Measurements from ENCODE around the gene TOR4A. TPM values are rescaled to one million over a fixed set of nuclear protein-coding genes. Genes with fewer than 3 reads are reported as not detected.
"Not testable (repeated sequence)": the region's sequence is repeated elsewhere in the genome, so short reads cannot be mapped to it uniquely, and the experiment has no call there.

TOR4A gene
- total RNA-seq, 2 experiments from 2014 or later = 0.67 to 0.80 TPM

- Mint-ChIP-seq H3K36me3 (ENCODE audit: low read depth) (peaks cover 6% of the 10 kb centered on the region), H3K27ac (no peak overlapping the region), H3K4me3 (no peak overlapping the region), H3K9me3 (no peaks in the 10 kb centered on the region), H3K27me3 (peaks cover 6% of the 10 kb centered on the region), H3K4me1 (ENCODE audit: low read depth) (peaks cover 10% of the 10 kb centered on the region)
- no peak for TF ChIP-seq CTCF (IDR thresholded peaks at IDR 0.05)
- Histone ChIP-seq H3K27ac (ENCODE audit: low read depth in 1 of 2, low read length in 2 of 2) (no peak overlapping the region), H3K9me3 (ENCODE audit: control insufficient read depth in 1 of 2, insufficient read depth in 1 of 2, low read length in 2 of 2) (peaks cover 0 to 3% of the 10 kb centered on the region in 2 experiments), H3K36me3 (ENCODE audit: insufficient read depth, low read length) (peaks cover 2% of the 10 kb centered on the region), H3K4me3 (ENCODE audit: low read length) (peak overlapping the region; percentile 7), H3K4me1 (ENCODE audit: insufficient read depth, low read length) (peaks cover 52% of the 10 kb centered on the region), H3K27me3 (ENCODE audit: control insufficient read depth in 1 of 2, insufficient read depth in 2 of 2, low read length in 2 of 2) (no peaks in the 10 kb centered on the region)
- no peak for ATAC-seq (ENCODE audit: poor library complexity)
- intact Hi-C loops (cut with DNase I, micrococcal nuclease) = loop anchor here (1.0 to 5.0 kb wide), 5 partner anchors 26 to 450 kb away; partner anchors contain the start of genes ANAPC2 (in 1 of the 2) and SSNA1 (in 1 of the 2)
- ChIA-PET CTCF (interaction anchor here (0.5 to 1.8 kb wide), 35 partner anchors 8 to 1394 kb away, joined by 3 to 18 read pairs (median 5); partner anchors contain the start of genes MAN1B1, NELFB, NPDC1 and NRARP), POLR2A (interaction anchor here (0.7 to 1.3 kb wide), 7 partner anchors 13 to 122 kb away, joined by 3 to 9 read pairs (median 5); partner anchors contain the start of genes NELFB and TPRN)
- DNase-seq = no peak
These were observed 40.5 kb upstream of the TOR4A start for GRCh38 chr9:137236936-137237421.

GRCh38 chr9:137237759-137238726 lies 39.5 kb upstream of the TOR4A start:
- no peaks in the 10 kb centered on the region for H3K9me3 Mint-ChIP-seq
- no peak for ATAC-seq (ENCODE audit: poor library complexity)
- H3K27me3 ChIP-seq (ENCODE audit: control insufficient read depth in 1 of 2, insufficient read depth in 2 of 2, low read length in 2 of 2) = no peaks in the 10 kb centered on the region
- intact Hi-C loops (cut with DNase I, micrococcal nuclease) = loop anchor here (2.0 to 5.0 kb wide), 4 partner anchors 25 to 451 kb away; partner anchors contain the start of genes ANAPC2 (in 1 of the 2) and SSNA1 (in 1 of the 2)
- H3K27ac ChIP-seq (ENCODE audit: low read depth in 1 of 2, low read length in 2 of 2) = no peak overlapping the region
- ChIA-PET POLR2A (interaction anchor here (1.8 kb wide), 1 partner anchor 108 kb away, joined by 4 read pairs; no protein-coding TSS in a partner anchor), CTCF (no interaction called here)
- H3K4me1 Mint-ChIP-seq (ENCODE audit: low read depth) = peaks cover 17% of the 10 kb centered on the region
- TF ChIP-seq CTCF (IDR thresholded peaks at IDR 0.05) = no peak
- no peak overlapping the region for H3K4me3 Mint-ChIP-seq
- H3K27me3 Mint-ChIP-seq = peaks cover 6% of the 10 kb centered on the region
- no peak for DNase-seq
- H3K36me3 ChIP-seq (ENCODE audit: insufficient read depth, low read length) = peaks cover 13% of the 10 kb centered on the region
- no peak overlapping the region for H3K4me3 ChIP-seq (ENCODE audit: low read length)
- H3K36me3 Mint-ChIP-seq (ENCODE audit: low read depth) = peaks cover 15% of the 10 kb centered on the region
- H3K4me1 ChIP-seq (ENCODE audit: insufficient read depth, low read length) = peaks cover 63% of the 10 kb centered on the region
- no peaks in the 10 kb centered on the region for H3K9me3 ChIP-seq (ENCODE audit: control insufficient read depth in 1 of 2, insufficient read depth in 1 of 2, low read length in 2 of 2)
- no peak overlapping the region for H3K27ac Mint-ChIP-seq

GRCh38 chr9:137239541-137240200 lies 37.9 kb upstream of the TOR4A start:
- H3K27me3 Mint-ChIP-seq; H3K27me3 ChIP-seq (ENCODE audit: control insufficient read depth in 1 of 2, insufficient read depth in 2 of 2, low read length in 2 of 2); H3K9me3 ChIP-seq (ENCODE audit: control insufficient read depth in 1 of 2, insufficient read depth in 1 of 2, low read length in 2 of 2); ATAC-seq (ENCODE audit: poor library complexity); H3K9me3 Mint-ChIP-seq; DNase-seq: not testable (repeated sequence)
- POLR2A ChIA-PET = interaction anchor here (0.8 to 2.5 kb wide), 21 partner anchors 12 to 357 kb away, joined by 3 to 63 read pairs (median 7); partner anchors contain the start of genes ANAPC2, DPP7, EXD3 and MAN1B1
- Mint-ChIP-seq H3K36me3 (ENCODE audit: low read depth) (peaks cover 22% of the 10 kb centered on the region), H3K27ac (peak overlapping the region; percentile 67), H3K4me1 (ENCODE audit: low read depth) (peaks cover 17% of the 10 kb centered on the region), H3K4me3 (peak overlapping the region; percentile 80)
- CTCF ChIA-PET = interaction anchor here (0.7 to 1.8 kb wide), 4 partner anchors 15 to 50 kb away, joined by 3 to 5 read pairs (median 4); no protein-coding TSS in a partner anchor
- intact Hi-C loops (cut with DNase I, micrococcal nuclease) = loop anchor here in 1 of 2 experiments (1.0 to 5.0 kb wide), 4 partner anchors 16 to 452 kb away; partner anchors contain the start of genes ANAPC2 and SSNA1
- peak overlapping the region; percentile 55 to 84 for H3K27ac ChIP-seq (ENCODE audit: low read depth in 1 of 2, low read length in 2 of 2)
- peak overlapping the region; percentile 60 for H3K4me3 ChIP-seq (ENCODE audit: low read length)
- H3K4me1 ChIP-seq (ENCODE audit: insufficient read depth, low read length) = peaks cover 68% of the 10 kb centered on the region
- peaks cover 21% of the 10 kb centered on the region for H3K36me3 ChIP-seq (ENCODE audit: insufficient read depth, low read length)

Measured in CD4-positive, alpha-beta T cell (primary cell).